Urothelium cell line (cell line): ENCODE measurements around the gene CDH11.

Source experiments
- DNase-seq: peaks from one replicate; pipeline ENCODE4 v3.0.0; 2011; ENCODE audit warnings: low spot score, mixed read lengths
- FAIRE-seq: peaks from 2 replicates; lab custom pipeline; 2011; peaks lifted over from hg19 to GRCh38; lab: Jason Lieb, UNC

The CDH11 gene, protein sequence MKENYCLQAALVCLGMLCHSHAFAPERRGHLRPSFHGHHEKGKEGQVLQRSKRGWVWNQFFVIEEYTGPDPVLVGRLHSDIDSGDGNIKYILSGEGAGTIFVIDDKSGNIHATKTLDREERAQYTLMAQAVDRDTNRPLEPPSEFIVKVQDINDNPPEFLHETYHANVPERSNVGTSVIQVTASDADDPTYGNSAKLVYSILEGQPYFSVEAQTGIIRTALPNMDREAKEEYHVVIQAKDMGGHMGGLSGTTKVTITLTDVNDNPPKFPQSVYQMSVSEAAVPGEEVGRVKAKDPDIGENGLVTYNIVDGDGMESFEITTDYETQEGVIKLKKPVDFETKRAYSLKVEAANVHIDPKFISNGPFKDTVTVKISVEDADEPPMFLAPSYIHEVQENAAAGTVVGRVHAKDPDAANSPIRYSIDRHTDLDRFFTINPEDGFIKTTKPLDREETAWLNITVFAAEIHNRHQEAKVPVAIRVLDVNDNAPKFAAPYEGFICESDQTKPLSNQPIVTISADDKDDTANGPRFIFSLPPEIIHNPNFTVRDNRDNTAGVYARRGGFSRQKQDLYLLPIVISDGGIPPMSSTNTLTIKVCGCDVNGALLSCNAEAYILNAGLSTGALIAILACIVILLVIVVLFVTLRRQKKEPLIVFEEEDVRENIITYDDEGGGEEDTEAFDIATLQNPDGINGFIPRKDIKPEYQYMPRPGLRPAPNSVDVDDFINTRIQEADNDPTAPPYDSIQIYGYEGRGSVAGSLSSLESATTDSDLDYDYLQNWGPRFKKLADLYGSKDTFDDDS

GRCh38 chr16:65121870-65122723 lies at the start of gene CDH11:
Gene CDH11 (minus strand): TSS chr16:65122063. CDS start chr16:65004869, 117,194 bp downstream.
- FAIRE-seq: no peak
- DNase-seq: peak; percentile 49

- no peak for DNase-seq
- FAIRE-seq: no peak
Measured at GRCh38 chr16:65154321-65154720, 32.5 kb upstream of the CDH11 start.

GRCh38 chr16:65153365-65154105 lies 31.7 kb upstream of the CDH11 start:
- no peak for DNase-seq
- FAIRE-seq: no peak

GRCh38 chr16:65148804-65149203 lies 26.9 kb upstream of the CDH11 start:
- DNase-seq: no peak
- no peak for FAIRE-seq

DNA sequence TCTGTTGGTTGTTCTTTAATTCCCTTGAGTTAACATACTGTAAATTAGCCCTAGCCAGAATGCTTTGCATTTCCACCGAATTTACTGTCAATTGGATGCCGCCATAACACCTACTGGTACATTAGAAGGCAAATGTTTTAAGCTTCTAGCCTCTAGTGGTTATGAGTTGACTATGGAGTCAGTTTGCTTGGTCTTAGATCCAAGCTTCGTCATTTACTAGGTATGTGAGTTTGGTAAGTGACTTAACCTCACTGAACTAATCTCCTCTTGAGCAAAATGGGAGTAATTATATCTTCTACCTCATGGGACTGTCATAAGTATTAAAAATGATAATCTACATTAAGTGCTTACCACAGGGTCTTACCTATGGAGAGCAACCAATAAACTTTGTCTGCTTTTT lies 20.4 kb upstream of the CDH11 start:
- DNase-seq (no peak), FAIRE-seq (no peak)

GRCh38 chr16:65136681-65137080 lies 14.8 kb upstream of the CDH11 start:
- FAIRE-seq (no peak), DNase-seq (no peak)

GRCh38 chr16:65126845-65127624 lies 5.2 kb upstream of the CDH11 start:
- DNase-seq (no peak), FAIRE-seq (no peak)

- no peak for DNase-seq
- no peak for FAIRE-seq
Measured at GRCh38 chr16:65125871-65126270, 4.0 kb upstream of the CDH11 start.

DNA sequence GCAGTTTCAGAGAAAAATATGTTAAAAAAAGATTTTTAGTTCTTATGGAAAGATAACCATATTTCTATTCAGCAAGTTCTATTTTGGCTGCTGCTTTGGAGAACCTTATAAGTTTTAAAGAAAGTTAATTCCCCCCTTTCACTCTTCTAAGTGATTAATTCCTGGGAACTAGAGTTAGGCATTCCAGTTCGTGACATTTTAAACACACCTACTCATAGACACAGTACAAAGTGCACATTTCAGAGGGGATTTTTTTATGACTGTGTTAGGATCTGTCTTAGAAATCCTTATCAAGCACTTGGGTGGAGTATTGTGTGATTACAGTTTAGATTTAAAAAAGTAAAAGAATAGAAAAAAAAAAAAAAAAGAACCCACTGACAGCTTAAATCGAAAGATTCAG lies 3.5 kb upstream of the CDH11 start:
- DNase-seq (no peak), FAIRE-seq (no peak)

DNA sequence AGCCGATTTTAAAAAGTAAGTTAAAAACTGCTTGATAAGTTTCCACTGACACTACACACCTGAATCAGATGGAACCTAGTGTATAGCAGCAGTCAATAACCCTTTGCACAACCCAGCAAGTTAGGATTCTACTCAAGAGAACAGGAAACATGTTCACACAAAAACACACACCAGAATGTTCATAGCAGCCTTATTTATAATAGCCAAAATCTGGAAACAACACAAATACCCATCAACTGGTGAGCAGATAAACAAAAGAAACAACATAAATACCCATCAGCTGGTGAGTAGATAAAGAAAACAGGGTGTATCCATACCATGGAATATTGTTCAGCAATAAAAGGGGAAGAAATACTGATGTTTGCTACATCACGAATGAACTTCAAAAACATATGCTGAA lies 2.7 kb upstream of the CDH11 start:
- FAIRE-seq: no peak

GRCh38 chr16:65124212-65124548 lies 2.3 kb upstream of the CDH11 start:
- FAIRE-seq (no peak), DNase-seq (no peak)

More for the DNA sequence above, 2.7 kb upstream of the CDH11 start:
- DNase-seq: no peak

DNA sequence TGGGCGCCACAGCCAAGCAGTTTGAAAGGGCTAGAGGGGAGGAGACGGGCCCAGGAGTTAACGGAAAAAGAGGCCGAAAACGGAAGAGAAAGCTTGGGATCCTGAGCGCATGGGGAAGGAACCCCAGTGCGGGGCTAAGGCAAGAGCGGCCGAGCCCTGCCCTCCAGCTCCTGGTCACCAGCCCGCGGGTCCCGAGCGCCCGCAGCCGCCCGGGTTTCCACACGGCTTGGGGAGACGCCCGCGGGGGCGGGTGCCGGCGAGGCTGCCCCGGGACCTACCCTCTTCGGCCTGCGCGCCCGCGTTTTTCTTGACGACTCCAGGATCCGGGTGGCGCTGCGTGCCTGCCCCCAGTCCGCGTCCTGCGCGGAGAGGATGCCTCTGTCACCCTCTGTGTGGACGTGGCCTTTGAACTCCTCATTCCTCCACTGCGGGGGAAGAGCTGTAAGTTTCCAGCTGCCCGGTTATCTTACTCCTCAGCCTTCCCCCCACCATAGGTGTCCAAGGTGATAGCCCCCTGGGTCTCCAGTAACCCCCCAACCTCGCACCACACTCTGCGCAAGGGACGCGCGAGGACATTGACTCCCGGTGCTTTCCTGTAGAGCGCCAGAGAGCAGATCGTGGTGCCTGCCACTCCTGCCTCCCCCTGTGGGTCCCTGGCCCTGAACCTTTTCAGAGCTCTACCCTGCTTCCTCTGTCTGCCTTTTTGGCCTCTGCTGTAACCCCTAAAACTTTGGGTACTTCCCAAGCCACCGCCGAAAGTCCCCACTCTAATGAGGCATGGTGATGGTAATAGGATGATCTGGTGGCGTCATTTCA lies 1.7 kb upstream of the CDH11 start:
- DNase-seq (no peak), FAIRE-seq (no peak)

- DNase-seq: no peak
- no peak for FAIRE-seq
Measured at GRCh38 chr16:65122724-65123395, 997 bp upstream of the CDH11 start.

DNA sequence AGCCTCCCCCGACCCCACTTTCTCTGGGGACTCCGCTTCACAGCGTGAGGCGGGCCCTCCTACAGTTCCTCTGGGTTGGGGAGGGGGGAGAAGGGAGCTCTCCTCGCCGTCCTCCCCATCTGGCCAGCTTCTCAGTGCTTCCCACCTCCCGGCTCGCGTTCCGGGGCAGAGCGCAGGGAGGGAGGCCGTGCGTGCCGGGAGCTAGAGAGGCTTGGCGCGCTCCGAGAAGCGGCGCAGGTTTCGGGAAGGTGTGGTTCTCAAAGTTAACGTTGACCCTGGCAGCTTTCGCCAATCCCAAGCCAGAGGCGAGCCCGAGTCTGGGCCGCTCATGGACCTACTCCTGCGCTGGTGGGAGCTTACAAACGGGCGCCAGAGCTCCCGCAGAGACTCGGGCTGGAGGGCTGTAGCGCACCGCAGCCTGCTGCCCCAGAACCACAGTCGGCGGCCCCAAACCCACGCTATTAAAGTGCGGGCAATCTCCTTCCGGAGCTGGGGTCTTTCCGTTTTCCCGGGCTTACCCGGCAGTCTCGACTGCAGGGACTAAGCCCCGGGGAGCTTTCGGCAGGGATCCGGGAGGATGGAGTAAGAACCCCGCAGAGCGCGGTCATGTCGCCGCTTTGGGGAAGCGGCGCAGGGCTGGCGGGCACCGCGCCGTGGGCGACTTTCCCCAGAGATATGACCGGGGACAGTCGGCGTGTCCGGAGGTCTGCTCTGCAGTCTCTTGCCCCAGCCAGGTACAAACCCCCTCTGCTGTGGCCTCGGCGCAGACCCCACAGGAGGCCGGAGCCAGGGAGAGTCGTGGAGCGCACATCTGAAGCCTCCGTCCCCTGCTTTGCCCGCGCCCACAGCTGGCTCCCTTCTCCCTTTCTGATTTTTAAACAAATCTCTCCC lies 787 bp downstream of the CDH11 start:
- DNase-seq: no peak
- no peak for FAIRE-seq

DNA sequence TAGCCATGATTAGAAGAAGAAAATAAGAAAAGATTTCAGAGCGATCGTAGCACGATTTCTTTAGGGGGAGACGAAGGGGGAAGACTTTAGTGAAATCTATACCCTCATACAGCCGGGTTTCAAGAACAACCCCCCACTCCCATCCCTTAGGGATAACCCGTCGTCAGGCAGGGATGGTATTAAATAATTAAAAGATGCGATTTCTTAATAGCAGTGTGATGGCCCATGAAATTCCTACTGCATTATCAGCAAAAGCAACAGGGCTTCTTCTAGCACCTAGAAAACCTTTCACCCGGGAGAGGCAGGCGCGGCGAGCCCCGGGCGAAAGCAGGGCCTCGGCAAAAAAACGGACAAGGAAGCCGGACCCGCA lies 1.4 kb downstream of the CDH11 start:
- FAIRE-seq (no peak), DNase-seq (no peak)

DNA sequence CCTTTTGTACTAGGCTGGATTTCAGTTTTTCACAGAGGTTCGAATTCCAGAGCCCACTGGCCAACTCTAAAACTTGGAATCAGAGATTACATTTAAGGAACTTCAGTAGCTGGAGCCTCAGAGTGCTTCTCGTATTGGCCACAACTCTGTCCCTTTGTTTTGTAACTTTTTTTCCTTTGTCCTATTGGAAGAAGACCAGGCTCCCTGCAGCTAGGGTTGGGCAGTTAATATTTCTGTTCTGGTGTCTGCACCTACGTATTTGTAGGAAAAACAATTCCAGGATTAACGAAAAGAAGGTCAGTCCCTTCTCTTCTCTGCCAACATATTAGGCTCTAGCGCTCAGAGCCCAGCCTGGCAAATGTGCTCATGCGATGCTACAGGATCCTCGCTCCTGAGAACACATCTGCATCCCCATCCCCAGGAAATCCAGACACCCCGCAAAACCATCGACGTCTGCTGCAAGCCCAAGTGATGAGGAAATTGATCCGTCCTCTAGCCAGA lies 1.9 kb downstream of the CDH11 start:
- FAIRE-seq (no peak), DNase-seq (no peak)

DNA sequence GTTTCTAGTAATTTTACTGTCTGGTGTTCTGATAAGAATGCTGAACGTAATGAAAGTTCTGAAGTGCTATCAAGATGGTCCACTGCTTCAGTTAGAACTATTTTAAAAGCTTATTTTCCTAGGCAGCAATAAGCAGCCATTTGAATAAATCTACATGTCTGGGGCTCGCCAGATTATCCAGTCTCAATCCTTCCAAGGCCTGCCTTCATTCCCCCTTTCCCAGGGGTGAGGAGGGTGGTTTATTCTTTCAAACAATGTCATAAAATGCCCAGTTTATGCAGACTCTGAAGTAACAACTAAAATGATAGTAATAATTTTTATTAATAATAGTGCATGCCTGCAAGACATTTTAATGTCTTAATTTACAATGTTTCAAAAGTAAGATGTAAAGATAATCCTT lies 2.4 kb downstream of the CDH11 start:
- no peak for FAIRE-seq
- no peak for DNase-seq
